Epithelial cell of proximal tubule (primary cell): ENCODE results near the gene C11orf42. TPM values are rescaled to one million over a fixed set of nuclear protein-coding genes. Genes with fewer than 3 reads are reported as not detected.

Experiments used
- DNase-seq: peaks from one replicate; pipeline ENCODE4 v3.0.0-alpha.2; 2011; ENCODE audit warnings: low read depth
- H3K4me3 ChIP-seq: 2 replicates; pipeline ENCODE4 v1.5.1; 2011; ENCODE audit warnings: low read depth, mild to moderate bottlenecking, low read length
- CTCF ChIP-seq: conservative IDR thresholded peaks from 2 replicates; pipeline ENCODE4 v1.5.1; 2012; ENCODE audit warnings: low read depth, mild to moderate bottlenecking, low read length
- total RNA-seq: library from RNA; depleted of rRNA; stranded (reverse); fragments of >200 nt; gene quantifications from 2 replicates; pipeline ENCODE4 v1.2.3, GENCODE V29; 2015

The C11orf42 gene
- total RNA-seq, 1 donor from 2014 or later, result not detected

- DNase-seq, result no peak
- H3K4me3 ChIP-seq, result no peak overlapping the region
- TF ChIP-seq CTCF, result no peak
These were observed 24.6 kb downstream of the C11orf42 start for GRCh38 chr11:6229911-6230310.

GRCh38 chr11:6232899-6233298 lies 27.5 kb downstream of the C11orf42 start:
- DNase-seq, result no peak
- no peak for TF ChIP-seq CTCF
- H3K4me3 ChIP-seq, result peak overlapping the region; percentile 83

GRCh38 chr11:6233984-6234386 lies 28.6 kb downstream of the C11orf42 start:
- no peak for DNase-seq
- peak overlapping the region; percentile 83 for H3K4me3 ChIP-seq
- no peak for TF ChIP-seq CTCF

- peak; percentile 95 for DNase-seq
- TF ChIP-seq CTCF, result no peak
- peak within 1 kb of the TSS; percentile 83 for H3K4me3 ChIP-seq
These were observed 29.2 kb downstream of the C11orf42 start, which contains the start of gene FHIP1B for GRCh38 chr11:6234387-6235107. Gene FHIP1B (minus strand): TSS chr11:6234636. CDS start chr11:6224516, 10,120 bp downstream.

- no peak for DNase-seq
- no peak for TF ChIP-seq CTCF
- no peak overlapping the region for H3K4me3 ChIP-seq
These were observed 31.9 kb downstream of the C11orf42 start for GRCh38 chr11:6237266-6237665.

- H3K4me3 ChIP-seq, result no peak overlapping the region
- DNase-seq, result no peak
- no peak for TF ChIP-seq CTCF
These were observed 32.5 kb downstream of the C11orf42 start for GRCh38 chr11:6237761-6238302.

GRCh38 chr11:6238902-6239301 lies 33.5 kb downstream of the C11orf42 start, which contains the start of gene CNGA4:
Gene CNGA4 (plus strand): TSS chr11:6239089. CDS start chr11:6239207, 118 bp downstream.
- TF ChIP-seq CTCF, result no peak
- no peak within 1 kb of the TSS for H3K4me3 ChIP-seq
- DNase-seq, result no peak
